ENCODE measurements around the gene PIGS.
"Not testable (repeated sequence)": the region's sequence is repeated elsewhere in the genome, so short reads cannot be mapped to it uniquely, and the experiment has no call there.

PIGS gene

DNA sequence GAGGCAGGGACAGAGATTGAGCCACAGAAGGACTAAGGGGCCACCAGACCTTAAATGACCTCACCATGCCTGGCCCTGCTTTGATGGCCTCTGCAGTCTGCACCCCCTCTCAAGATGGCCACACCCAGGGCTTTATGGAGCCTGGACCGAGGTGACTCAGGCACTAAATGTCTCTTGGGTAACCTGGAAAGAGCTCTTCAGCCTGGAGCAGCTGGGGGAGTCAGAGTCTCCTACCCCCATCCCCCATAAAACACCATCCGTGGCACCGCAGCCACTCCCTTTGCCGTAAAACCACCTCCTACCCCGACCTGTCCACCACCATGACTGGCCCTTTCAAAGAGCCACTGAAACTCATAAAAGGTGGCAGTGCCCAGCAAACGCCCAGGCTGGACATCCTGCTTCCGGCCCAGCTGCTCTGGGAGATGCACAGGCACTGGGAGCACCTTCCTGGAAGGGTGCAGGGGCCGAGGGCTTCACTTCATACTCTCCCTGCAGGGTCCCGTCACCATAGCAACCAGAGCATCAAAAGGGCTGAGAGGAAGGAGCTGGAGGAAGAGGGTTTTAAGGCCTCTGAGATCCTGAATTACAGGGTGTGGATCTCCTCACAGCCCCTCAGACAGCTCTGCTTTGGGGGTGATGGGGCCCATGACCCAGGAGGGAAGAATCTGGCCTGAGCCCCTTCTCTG lies 42.9 kb downstream of the PIGS start:
- DNase-seq, result no peak

DNA sequence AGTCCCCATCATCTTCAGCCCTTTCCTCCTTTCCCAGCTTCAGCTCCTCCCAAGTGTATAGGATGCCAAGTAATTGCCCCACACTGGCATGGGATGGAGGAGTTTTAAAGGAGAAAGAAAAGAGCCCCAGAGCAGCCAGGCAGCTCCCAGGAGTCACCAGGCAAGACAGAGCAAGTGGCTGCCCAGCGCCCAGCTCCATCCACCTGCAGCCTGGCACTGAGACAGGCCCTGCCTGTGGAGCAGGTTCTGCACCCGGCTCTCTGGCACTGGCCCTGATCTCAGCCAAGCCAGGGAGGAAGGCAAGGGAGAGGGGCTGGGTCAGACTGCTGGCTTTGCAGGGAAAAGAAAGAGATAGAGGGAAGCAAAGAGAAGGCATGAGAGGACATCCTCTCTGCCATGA lies 43.5 kb downstream of the PIGS start:
- DNase-seq, result no peak

DNA sequence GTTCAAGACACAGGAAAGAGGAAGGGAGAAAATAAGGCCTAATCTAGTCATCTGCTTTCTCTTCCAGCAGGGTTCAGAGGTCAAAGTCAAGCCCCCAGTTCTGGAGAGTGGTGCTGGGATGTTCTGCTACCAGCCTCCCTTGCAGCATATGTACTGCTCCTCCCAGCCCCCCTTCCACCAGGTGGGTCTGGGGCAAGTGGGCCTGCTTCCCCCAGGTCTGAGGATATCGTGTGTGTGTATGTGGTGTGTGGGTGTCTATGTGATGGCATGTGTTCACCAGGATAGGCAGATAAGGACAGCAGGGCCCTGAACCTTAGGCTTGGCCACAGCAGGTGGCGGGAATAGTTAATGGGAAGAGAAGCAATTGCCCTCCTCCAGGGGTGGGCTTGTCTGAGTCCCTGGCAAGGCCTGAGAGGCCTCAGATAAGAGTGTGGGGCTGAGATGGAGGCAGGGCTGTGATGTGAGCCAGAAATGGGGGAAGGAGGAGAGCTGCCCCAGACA lies 44.1 kb downstream of the PIGS start:
- no peak for DNase-seq

DNA sequence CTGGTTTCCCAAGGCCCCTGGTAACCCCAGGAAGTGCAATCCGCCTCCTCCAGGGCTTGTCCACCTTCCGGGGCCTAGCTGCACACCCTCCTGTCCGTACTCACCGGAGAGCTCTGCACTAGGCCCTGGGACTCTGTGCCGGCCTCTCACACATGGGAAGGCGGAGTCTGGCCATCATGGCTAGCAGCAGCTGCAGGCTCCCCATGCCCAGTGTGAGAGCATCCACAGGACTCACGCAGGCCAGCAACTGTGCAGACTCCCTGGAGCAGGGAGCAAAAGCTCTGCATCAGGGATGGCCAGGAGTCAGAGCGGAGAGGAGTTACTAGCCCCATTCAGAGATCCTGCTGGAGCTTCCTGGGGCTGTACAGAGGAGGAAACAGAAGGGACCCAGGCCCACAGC lies 44.9 kb downstream of the PIGS start:
- DNase-seq, result no peak

DNA sequence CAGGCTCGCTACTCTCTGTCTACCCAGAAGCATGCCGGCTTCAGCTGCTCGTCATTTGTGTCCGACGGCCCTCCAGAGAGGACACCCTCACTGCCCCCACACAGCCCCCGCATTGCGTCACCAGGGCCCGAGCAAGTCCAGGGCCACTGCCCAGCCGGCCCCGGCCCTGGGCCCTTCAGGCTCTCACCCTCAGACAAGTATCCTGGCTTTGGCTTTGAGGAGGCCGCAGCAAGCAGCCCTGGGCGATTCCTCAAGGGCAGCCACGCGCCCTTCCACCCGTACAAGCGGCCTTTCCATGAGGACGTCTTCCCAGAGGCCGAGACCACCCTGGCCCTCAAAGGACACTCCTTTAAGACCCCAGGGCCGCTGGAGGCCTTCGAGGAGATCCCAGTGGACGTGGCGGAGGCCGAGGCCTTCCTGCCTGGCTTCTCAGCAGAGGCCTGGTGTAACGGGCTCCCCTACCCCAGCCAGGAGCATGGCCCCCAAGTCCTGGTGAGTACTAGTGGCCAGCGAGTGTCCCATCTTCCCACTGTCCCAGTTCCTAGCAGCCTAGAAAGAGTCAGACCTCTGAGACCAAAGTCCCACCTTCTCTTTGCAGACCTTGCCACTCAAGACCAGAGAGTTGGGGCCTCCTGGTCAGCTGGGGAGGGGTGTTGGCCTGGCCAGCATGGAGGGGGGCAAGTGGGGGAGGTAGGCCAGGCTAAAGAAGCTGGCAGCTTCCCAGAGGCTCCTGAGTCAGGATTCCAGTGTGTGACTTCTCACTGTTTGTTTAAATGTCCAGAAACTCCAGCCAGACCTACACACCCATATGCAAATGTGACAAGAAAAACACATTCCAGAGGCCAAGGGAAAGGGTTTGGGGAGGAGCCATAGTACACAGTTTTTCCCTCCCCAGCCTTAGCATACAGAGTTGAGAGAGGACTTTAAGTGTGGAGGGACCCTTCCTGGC lies 46.6 kb downstream of the PIGS start:
- DNase-seq, result no peak

DNA sequence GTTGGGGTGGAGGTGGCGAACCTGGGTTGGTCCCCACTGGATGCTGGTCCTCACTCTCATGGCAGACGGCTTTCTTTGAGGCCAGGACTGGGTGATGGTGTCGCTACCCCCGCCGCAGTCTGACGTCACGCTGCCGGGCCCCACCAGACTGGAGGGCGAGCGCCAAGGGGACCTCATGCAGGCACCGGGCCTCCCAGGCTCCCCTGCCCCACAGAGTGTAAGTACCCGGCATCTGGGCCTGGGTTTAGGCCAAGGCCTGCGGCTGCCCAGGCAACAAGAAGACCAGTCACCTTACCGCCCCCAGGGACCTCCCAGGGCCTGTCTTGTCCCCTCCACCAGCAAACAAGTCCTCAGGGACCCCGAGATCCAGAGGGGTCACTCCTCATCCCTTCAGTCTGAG lies 47.4 kb downstream of the PIGS start:
- no peak for DNase-seq

DNA sequence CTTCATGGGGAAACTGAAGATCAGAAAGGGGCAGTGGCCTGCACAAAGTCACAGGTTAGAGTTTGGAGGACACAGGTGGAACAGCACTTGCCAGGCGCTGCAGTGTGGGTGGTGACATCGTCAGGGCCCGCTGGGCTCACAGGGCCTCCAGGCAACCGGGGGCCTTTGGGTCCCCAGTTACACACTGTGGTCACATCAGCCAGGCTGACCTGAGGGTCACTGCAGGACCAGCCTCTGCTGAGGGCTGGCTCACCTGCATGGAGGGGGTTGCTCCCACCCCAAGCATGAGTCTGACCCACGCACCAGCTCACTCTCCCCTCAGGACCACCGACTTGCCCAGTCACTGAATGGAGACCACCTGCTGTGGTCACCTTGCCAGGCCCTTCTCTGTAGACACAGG lies 48.1 kb downstream of the PIGS start:
- DNase-seq, result no peak

DNA sequence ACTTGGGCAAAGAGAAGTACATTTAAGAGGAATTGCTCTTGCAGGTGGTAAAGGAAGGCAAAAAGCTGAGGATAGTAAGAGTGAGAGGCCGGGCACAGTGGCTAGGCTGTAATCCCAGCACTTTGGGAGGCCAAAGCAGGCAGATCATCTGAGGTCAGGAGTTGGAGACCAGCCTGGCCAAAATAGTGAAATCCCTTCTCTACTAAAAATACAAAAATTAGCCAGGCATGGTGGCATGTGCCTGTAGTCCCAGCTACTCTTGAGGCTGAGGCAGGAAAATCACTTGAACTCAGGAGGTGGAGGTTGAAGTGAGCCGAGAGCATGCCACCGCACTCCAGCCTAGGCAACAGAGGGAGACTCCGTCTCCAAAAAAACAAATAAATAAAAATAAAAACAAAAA lies 49.0 kb downstream of the PIGS start:
- not testable (repeated sequence) for DNase-seq

DNA sequence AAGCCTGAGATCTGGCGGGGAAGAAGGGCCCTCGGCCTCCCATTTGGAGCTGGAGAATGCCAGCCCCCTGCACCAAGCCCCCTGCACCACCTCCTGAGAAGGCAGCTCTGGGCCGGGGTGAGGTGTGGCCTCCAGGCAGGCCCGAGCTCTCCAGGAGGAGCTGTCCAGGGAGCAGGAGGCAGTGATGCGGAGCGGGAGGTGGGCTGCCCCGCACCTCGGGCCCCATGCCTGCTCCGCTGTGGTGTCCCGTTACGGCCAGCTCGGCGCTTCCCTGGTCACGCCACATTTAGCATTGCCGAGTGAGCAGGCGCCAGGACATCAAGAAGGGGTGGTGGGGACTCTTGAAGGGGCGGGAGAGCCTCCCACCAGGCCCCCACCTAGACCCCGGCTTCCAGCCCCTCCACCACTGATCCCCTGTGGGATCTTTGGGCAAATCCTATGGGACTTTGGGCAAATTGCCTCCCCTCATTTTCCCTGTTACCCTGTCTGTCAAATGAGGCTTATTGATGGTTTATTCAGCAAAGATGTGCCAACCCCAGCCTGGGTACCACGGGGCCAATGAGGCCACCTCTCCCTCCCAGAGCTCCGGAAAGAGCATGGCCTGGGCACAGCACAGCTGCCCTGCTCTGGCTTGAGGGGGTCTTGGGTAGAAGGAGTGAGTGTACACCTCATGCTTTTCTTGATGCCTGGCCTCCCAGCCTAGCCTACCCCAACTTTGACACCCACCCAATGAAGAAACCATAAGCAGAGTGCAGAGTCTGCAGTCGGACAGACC lies 49.8 kb downstream of the PIGS start:
- DNase-seq, result no peak

DNA sequence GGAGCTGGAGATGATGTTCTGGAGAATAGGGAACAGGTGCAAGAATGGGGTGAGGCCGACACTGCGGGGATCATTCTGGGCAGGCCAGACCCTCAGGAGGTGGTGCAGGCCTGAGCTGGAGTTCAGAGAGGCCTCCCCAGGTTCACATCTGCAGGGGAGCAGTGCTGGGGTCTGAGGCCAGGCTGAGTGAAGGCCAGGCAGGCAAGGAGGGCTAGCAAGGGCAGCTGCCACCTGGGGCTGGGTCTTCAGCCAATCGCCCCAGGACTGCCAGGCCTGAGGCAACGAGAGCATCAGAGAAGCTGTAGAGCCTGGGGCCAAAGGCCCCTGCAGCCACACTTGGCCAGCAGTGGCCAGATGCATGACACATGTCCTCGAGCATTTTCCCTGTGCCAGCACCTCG lies 50.6 kb downstream of the PIGS start:
- no peak for DNase-seq

DNA sequence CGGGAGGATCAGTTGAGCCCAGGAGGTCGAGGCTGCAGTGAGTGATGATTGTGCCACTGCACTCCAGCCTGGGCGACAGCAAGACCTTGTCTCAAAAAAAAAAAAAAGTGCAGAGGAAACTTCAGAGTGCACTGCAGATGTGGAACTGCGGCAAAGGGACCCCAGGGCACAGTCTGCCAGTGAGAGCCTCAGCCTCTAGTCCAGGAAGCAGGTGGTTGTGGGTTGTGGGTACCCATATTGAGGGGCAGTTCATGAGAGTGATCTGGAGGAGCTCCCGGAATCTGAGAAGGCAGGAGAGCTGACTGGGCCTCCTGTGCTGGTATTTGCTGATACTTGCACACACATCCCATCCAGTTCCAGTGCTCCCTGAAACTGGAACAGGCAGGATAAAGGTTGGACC lies 52.1 kb downstream of the PIGS start:
- no peak for DNase-seq

DNA sequence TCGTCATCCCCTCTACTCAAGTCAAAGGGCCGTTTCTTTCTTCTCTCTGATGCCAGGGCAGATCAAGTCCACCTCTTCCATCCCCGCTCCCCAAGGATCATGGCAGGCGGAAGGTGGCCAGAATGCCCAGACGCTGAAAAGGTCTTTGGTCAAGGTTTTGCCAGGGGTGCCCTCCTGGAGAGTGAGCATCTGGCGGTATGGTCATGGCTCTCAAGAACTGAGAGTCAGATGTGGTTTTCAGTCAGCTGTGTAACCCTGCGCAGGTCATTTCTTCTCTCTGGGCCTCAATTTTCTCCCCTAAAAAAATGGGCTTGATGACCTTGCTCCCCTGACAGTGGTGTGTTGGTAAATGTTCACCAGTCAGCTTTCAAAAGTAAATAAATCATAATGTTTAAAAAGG lies 52.7 kb downstream of the PIGS start:
- DNase-seq, result no peak

DNA sequence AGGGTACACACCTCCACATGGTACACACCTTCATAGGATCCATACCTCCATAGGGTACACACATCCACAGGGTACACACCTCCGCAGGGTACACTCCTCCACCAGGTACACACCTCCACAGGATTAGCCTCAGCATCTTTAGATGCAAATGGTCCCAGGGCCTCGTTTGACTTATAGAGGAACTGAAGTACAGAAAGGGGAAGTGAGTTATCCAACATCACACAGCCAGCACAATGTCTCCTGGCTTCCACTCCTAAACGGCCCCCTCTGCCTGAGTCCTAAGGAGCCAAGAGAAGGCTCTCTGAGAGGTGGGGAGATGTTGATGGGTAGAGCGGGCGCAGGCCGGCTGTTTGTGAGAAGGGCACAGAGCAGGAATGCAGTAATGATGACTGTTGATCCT lies 53.2 kb downstream of the PIGS start:
- DNase-seq, result no peak

DNA sequence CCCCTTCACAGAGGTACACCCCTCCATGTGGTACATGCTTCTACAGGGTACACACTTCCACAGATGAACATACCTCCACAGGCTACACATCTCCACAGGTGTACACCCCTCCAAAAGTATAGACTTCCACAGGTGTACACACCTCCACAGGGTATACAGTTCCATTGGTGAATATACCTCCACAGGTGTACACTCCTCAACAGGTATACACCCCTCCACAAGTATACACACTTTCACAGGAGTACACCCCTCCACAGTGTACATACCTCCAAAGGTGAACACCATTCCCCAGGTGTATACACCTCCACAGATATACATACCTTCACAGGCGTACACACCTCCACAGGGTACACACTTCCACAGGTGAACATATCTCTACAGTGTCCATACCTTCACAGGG lies 55.8 kb downstream of the PIGS start:
- DNase-seq, result no peak

DNA sequence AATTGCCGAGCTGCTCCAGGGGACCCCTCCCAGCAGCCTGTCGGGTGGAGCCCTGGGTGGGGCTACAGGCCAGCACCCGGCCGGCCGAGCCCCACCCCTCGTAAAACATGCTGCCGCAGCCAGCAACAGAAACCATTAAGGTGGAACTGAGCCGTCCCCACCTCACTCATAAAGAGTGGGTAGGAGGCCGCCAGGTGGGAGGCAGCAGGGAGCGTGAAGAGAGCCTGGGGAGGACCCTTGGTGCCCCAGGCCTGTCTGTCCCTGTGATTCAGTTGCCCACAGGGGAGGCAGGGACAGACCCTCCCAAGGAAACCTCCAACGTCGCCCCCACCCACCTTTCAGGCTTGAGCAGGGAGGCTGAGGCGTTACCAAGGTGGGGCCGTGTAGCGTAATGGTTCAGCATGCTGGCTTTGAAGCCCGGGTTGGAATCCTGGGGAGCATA lies 56.7 kb downstream of the PIGS start:
- DNase-seq, result no peak

DNA sequence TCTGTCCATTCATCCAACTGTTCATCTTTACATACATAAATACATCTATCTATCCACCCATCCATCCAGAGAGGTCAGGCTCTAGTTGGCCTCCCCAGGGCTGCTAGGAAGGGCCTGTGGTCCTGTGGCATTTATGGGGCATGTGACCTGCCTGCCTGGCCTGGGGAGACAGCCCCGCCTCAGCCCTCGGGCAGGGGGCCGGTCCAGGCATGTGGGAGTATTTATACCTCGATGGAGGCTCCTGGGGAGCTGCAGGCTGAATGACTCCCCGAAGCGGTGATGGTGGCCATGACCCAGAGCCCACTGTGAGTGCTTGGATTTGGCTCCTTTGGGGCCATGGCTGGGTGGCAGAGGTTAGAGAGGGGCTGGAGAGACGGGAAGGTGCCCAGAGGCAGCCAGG lies 57.8 kb downstream of the PIGS start:
- DNase-seq, result no peak

DNA sequence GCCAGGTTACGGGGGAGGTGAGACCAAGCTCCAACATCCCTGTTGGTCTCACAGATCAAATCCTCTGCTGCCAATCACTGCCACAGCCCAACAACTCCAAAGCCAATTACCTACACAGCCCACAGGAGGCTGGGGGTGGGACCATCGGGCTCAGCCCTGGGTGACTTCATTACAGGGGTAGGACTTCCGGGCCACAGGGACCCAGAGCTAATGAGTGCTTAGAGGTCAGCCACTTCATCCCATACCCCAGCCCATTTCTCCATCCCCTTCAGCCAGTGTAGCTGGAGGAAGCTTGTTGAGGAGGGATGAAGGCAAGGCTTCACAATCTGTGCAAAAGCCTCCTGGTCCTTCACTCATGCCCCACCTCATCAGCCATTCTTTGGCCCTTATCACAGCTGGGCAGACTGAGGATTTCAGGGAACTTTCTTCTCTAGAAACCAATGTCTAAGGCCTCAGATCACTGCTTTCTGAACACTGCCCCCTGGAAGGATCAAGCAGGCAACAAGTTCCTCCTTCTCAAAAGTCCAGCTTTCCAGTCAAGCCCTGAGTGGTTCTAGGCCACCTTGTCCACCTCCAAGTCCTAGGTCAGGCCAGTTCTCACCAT lies 59.4 kb downstream of the PIGS start:
- no peak for DNase-seq

DNA sequence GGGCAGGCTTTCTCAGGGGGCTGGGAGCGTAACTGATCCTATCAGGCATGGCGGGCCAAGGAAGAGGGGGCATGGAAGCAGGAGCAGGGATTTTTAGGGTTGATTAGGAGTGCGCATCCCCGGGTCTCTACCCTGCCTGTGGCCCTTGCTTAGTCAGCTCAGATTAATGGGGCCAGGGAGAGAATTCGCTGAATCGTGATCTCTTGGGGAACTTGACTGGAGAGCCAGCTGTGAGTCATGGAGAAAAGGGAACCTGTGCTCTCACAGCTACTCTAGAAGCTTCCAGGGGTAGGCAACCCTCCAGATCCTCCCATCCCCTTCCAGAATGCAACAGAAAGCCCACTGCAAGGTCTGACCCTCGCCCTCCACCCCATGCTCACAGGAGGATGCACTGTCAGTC lies 61.5 kb downstream of the PIGS start:
- no peak for DNase-seq

DNA sequence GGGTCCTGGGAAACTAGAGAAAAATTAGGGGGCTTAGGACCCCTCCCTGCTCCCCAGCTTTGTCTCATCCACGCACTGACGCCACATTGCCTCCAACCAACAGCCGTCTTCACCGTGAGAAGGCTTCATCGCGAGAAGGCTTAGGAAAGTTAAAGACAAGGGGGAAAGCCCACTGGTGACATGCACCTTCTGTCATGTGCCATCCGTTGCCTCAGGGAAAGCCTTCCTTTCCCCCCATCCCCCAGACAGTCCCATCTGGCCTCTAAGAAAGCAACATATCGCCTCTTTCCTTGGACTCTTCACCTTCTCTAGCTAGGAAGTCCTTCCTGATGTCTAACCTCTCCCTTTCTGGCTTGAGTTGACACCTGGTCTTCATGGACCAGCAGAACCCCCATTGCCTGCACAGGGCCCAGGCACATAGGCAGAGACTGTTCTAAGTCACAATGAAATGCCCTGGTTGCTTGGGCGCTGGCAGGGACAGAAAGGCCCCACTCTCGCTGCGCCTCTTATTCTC lies 63.1 kb downstream of the PIGS start:
- DNase-seq, result no peak

DNA sequence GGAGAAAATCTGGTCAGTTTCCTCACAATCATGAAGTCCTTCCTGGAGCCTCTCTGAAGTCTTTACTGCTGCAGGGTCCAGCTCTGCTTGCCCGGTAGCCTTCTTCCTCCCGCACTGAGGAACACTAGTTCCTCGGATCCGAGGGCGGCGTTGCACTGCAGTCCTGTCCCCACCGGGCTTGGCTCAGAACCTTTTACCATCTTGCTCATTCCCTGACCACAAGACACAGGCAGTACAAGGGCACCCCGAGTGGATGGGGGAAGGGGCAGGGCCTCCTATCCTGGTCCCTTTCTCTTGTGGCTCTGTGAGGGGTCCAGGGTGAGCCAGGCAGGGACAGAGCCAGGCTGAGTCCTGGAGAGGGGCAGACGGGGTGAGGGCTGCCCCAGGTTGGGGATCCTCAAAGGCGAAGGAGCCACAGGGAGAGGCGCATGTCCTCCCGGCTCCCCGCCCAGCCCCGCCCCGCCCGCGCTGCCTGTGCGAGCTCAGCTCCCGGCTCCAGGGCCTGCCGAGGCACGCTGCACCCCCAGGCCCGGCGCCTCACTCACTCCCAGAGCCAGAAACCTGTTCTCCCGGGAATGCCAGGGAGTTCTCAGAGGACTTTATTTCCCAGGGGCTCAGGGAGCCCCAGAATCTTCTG lies 63.6 kb downstream of the PIGS start:
- no peak for DNase-seq

DNA sequence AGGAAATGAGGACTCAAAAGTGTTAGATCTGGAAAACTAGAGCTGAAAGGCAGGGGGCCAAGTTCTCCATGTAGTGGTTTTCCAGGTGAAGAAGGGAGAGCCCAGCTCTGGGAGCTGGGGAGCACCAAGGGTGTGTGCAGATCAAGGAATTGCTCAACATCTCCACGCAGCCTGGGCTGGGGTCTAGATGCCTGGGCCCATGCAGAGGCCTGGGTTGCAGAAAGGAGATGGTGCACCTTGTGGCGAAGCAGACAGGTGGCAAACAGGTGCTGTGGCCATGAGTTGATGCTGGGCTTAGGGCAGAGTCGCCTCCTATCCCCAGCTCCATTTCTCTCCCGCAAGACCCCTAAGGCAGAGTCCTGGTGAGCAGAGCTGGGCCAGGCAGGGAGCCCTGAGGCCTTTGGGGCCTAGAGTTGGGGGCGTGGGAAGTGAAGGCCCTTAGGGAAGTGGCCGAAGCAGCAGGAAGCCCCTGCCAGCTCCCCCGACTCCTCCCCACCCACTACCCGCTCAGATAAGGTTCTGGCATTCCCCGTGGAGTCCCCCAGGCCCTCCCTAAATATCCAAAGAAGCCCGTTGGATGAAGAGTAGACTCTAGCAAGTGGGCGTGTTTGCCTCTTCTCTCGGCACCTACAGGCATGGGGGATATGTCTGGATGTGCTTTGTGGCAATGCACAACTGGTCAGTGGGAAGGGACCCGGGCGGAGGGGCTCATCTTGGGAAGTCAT lies 64.4 kb downstream of the PIGS start:
- no peak for DNase-seq
